A172 (cell line): ENCODE results near the gene PNPLA8. TPM values are rescaled to one million over a fixed set of nuclear protein-coding genes. Genes with fewer than 3 reads are reported as not detected.
"Not testable (repeated sequence)": the region's sequence is repeated elsewhere in the genome, so short reads cannot be mapped to it uniquely, and the experiment has no call there.

ENCODE experiments used
- DNase-seq: peaks from one replicate; pipeline ENCODE4 v3.0.0-alpha.2; 2015; ENCODE audit warnings: low spot score
- total RNA-seq: library from RNA; depleted of rRNA; stranded (reverse); fragments of >200 nt; shearing (Covaris generic); gene quantifications from 2 replicates; pipeline ENCODE4 v1.2.3, GENCODE V29; 2014

Gene PNPLA8
- total RNA-seq, 1 experiment from 2014 or later, result 40.7 TPM

DNA sequence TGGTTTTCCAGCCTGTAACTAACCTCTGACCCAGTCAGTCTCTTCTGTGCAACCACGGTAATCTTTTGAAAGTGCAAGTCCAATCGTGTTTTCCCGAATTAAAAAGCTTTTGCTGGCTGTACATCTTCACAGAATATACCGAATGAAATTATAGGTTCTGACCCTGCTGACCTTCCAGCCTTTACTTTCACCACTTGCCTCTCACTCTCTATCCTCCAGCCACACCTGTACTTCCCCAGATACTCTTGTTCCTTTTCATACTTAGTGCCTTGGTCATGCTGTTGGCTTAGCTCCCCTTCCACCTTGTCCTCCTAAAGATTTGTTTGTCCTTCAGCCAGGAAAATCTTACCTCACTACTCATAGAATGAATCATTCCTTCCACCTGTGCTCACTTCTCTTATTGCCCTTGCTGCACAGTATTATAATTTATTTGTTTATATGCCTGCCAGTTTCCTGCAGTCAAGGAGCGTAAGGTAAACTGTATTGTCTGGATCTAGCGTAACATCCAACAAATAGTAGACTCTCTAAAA lies 2.3 kb upstream of the PNPLA8 start:
- DNase-seq, result no peak

DNA sequence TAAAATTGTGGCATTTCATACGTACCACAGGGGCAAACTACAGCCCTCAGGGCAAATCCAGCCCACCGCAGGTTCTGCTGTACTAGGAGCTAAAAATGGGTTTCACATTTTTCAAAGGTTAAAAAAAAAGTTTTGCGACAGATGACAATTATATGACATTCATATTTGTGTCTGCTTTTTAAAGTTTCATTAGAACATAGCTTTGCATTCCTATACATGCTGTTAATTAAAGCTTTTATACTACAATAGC lies 758 bp upstream of the PNPLA8 start:
- no peak for DNase-seq

DNA sequence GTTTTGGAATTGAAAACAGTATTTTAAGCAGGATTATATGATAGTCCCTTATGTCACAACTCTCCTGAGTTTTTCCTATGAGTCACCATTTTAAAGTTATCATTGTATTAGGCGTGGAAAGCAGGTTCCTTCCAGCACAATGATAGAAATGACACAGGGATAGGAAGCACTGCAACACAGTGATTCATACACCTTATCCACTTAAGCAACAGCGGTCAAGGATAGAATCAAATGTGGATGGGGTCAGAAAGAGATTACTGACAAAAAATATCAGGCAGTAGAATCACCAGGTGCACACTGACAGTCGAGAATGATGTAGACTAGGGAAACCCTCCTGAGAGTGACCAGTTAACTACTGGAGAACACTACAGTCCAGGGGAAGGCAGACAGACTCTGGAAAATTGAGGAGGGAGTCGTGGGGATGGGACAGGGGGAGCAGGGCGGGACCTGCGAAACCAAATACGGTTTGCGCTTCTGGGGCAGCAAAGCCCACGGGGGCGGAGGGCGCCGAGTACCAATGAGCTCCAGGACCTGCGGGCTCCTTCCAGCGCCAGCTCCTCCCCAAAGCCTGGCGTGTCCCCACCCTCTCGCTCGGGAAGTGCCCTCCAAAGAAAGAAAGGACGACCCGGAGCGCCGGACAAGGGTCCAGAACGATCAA lies 479 bp downstream of the PNPLA8 start:
- peak; percentile 82 for DNase-seq

DNA sequence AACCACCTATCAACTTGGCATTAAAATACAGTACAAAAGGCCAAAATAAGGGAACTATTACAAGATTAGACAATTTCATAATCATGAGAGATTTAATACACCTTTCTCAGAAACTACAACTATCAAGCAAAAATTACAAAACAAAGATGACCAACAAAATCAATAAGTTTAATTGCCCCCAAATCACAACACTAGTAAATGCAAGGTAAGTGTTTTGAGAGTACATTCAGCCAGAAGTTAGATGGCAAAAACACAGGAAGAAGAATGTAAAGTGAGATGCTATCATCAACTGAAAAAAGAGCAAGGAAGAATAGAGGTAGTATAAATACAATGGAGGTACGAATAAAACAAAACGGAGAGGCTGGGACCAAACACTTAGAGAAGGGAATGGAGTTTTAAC lies 3.2 kb downstream of the PNPLA8 start:
- DNase-seq, result no peak

DNA sequence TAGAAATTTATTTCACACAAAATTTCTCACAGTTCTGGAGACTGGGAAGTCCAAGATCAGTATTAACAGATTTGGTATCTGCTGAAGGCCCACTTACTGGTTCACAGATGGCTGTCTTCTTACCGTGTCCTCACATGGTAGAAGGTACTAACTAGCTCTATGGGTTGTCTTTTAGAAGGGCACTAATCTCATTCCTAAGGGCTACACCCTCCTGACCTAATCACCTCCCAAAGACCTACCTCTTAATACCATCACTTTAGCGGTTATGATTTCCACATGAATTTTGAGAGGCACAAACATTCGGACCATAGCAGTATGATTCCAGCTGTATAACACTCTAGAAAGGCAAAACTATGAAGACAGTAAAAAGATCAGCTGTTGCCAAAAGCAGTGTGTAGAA lies 8.0 kb downstream of the PNPLA8 start:
- DNase-seq, result no peak

DNA sequence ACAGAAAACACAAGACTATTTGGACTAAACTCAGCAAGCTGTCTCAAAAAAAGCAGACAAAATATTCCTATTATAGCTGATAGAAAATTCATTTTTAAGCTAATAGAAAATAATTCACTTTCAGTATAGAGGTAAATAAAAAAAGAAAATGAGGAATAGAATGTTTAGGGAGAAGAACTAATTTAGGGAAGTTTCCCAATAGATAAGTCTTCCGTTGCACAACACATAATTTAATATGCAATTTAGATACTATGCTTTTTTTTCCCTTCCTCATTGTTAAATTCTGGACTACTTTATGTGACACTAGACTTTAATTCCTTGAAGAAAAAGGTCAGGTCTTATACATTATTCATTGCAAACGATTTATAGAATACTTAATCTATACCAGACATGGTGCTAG lies 10.3 kb downstream of the PNPLA8 start:
- DNase-seq, result no peak

DNA sequence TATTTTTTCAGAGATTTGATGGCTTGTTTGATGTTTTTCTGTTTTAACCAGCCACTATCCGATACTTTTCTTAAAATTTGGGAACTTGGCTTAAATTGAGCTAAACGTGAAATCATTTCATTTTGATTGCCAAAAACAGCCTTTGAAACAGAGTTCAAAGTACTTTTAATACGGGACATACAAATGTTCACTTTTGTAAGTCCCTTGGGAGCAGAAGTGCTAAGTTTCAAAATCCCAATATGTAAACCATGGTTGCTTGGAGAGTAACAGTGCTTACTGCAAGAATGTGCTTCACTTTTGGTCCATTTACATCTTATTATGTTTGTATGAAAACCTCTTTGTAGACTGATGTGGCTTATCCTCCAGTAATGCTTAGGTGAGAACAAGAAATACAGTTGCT lies 10.9 kb downstream of the PNPLA8 start:
- no peak for DNase-seq

DNA sequence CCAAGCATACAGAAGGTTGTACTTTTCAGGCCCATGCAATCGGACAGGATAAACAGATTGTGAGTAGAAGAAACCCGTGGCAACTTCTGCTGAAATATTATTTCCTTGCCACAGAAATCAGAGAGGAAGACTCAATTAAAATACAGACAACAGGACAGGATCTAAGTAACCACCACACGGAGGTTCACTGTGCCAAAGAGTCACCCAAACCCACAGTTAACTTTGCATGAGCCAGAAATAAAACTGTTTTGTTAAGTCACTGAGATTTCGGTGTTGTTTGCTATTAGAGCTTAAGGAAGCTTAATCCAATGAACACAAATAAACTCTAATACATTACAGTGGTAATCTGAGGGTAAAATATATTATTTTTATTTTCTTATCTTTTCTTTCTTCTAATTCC lies 14.0 kb downstream of the PNPLA8 start:
- no peak for DNase-seq

DNA sequence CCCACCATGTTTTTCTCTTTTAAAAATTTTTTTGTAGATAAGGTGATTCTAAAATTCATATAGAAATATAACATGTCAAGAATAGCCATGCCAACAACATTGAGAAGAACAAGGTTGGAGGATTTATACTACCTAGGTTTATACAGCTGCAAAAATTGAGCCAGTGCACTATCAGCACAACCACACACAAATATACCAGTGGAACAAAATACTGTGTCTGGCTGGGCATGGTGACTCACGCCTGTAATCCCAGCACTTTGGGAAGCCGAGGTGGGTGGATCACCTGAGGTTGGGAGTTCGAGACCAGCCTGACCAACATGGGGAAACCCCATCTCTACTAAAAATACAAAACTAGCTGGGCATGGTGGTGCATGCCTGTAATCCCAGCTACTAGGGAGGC lies 21.4 kb downstream of the PNPLA8 start:
- not testable (repeated sequence) for DNase-seq

DNA sequence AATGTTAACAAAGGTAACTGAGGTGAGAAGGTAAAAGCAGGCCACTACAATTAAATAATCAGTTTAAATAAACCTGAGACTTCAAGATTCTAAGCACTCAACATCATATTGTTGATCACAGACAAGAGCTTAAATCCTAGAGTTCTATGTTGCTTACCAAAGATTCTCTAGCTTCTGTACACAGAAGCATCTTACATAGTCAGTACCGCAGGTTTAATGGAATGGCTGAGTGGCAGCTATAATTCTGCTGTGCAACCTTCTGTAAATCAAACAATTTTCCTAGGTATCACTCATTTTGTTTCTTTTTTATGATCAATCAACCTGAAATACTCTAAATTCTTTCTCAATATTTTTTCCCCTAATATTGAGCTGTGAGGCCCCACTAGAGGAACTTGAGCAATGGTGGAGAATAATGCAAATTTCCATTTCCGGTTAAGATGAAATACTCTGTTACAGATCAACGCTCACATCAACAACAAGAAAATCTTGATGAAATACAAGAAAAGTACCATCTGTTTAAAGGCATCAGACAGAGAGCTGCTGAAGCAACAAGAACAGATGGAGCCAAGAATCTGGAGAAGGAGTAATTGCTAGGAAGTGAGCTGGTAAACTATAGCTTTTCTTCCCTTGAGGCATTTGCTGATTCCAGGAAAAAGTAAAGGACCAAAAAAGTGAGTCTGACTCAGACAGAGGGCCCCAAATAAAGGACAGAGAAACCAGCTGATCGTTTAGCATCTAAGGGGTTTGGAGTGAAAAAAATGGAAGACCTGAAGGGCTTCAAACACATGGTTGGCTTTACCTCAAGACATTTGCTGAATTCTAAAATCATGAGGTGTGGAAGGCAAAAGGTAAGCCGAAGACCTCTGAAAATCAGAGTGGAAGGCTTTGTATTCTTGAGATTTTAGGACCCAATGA lies 22.6 kb downstream of the PNPLA8 start:
- no peak for DNase-seq

DNA sequence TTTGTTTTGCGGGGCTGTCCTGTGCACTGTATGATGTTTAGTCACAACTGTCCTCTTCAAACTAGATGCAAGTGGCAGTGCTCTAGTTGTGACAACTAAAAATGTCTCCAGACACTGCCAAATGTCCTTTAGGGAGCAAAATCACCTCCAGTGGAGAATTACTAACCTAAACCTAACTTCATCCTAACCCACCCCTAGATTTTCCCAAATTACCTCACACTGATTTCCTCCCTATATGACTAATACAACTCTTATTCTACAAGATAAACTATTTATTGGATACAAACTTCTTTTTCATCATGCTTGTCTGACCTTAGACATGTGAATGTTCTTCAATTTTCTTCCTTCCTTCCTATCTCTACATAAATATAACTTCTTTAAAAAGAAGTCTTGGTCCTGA lies 26.4 kb downstream of the PNPLA8 start:
- no peak for DNase-seq

DNA sequence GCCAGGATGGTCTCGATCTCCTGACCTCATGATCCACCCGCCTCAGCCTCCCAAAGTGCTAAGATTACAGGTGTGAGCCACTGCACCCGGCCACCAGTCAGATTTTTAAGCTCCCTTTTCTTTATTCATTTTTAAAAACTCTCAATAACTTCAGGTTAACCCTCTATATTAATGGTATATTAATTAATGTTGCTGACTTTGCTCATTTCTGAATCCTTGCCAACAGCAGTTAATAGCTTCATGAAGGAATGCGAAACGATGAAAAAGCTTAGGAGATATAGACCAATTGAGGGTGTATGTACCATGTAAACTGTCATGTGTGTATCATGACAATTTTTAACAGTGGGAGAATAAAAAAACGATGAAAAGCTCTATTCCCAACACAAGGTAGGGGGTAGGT lies 27.5 kb downstream of the PNPLA8 start:
- no peak for DNase-seq

DNA sequence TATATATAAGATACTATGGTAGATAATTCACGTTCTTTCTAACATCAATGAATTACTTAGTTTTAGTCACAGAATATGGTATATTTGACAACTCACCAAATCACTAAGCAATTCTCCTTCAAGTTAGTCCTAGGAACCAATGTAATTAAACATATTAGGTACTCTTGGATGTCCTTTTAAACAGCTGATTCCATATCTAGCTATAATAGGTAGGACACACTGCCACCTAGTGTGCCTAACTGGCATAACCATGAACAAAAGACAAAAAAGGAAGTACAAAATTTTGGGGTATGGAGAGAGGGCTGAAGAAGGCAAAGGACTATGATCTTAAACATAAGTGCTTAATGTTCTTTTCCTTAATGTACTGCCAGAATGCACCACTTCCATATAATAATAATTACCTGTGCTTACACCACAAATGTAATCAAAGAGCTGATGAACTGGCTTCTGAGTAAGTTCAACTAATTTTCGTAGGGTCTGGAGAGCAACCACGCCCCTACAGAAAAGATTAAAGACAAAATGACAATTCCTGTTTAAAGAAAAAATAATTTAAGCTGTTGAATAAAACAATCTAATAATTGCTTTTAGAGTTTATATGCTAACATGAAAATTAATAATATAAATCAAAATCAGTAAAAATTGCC lies 28.7 kb downstream of the PNPLA8 start:
- peak; percentile 32 for DNase-seq

DNA sequence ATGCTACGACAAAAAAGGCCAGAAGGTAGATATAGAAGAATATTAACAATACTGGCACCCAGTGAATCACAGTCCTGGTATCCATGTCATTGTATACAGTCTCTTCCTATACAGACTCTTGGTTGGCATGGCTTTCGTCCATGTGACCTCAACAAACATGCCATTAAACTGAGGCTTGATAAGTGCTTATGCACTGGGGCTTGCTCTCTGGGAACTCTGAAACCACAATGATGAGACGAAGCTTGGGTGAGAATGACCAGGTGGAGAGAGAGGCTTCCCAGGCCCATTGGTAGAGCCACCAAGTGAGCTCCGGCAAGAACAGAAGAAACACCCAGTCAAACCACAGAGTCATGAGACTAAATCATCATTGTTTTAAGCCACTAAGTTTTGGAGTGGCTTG lies 33.2 kb downstream of the PNPLA8 start:
- no peak for DNase-seq

DNA sequence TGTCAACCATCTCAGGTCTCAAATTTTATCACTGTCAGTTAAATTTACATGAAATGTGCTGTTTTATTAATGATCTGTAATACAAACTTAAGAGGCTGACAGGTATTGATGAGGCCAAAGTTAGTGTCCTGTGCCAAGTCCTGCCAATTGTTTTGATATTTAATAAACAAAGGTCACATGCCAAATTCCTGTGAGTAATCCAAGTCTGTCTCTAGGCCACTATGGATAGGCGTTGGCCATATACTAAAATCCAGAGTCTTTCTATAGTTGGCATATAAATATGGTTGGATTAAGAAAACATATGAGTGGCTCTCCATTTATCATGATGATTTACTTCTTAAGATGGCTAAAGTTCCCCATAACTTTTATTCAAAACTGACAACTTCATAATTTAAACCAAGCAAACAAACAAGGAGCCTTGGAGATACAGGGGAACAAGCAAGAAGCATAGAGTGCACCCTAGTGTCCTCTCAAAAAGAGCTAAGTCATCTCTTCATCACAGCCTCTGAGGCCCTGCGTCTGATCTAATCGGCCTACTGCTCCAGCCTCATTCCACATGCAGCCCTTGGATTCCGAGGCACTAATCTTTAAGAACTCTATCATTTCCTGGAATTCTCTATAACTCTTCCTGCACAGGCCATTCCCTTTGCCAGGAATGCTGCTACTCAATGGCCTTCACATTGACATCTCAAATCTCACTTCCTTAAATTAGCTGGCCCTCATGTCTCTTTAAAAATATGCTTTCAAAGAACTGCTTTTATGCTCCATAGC lies 37.0 kb downstream of the PNPLA8 start:
- no peak for DNase-seq

DNA sequence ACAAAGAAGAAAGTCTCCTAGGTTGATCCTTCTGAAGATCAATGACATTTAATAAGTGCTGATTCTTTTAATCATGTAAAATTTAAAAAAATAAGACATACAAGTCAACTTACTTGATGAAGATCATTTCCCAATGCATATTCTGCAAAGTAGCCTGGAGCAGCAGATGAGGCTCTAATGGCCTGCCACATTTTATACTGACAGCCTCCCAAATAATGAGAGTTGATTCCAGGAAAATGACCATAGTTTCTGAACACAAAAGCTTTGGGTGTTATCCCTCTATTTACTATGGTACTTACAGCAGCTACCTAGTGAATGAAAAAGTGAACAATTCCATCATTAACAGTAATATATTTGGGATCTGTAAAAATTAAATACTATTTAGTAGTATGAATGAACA lies 38.3 kb downstream of the PNPLA8 start:
- DNase-seq, result no peak

DNA sequence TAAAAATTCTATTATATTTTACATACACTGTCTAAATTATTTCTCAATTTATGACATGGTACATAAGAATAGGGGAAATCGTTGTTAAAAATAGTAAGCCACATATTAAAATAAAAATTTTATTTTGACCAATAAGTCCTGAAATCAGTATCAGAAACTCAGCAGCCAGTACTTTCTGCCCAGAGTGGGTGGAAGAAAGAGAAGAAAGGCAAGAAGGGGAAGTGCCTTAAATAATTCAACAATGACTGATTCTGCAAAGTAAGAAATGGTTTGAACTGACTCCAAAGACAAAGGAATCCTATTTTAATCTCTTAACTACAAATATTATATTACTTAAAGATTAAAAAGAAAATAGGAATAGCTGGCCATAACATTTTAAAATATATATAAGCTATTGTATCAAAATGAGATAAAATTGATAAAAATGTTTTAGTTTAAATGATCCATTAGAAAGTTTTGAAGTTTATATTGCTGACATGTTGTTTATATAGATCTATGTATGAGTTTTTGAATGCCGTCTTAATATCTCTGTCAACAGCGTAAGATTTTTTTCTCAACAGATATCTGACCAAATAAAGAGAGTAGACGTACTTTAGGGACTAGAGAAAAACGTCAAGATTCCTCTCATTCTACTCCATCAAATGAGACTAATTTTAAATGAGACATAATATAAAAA lies 39.5 kb downstream of the PNPLA8 start:
- no peak for DNase-seq

DNA sequence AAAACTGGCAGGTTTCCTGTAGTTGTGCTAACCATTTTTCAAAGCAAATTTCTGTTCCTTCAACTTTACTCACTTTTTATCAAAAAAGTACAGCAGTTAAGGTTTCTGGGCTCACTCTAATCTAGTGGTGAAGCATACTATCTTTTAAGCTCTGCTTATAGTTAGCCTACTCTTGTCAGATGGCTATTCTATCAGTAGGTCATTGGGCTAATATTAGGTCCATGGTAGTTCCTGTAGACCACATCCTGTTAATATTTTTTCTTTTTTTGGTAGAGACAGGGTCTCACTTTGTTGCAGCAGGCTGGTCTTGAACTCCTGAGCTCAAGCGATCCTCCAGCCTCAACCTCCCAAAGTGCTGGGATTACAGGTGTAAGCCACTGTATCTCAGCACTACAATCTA lies 41.8 kb downstream of the PNPLA8 start:
- DNase-seq, result no peak

DNA sequence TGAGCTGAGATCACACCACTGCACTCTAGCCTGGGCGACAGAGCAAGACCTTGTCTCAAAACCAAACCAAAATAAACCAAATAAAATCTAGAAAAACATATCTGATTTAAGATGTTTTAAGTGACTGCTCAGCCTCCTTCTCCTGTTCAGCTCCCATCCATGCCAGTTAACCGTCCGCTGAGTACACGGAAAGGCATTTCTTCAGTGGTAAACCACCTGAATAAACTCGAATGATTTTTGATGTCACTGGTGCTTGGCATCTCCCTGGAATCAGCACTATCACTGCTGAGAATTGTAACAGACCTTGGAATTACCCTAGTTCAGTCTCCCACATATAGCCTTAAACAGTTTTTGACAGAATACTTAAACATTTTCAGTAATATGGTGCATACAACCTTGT lies 45.6 kb downstream of the PNPLA8 start:
- DNase-seq, result no peak

DNA sequence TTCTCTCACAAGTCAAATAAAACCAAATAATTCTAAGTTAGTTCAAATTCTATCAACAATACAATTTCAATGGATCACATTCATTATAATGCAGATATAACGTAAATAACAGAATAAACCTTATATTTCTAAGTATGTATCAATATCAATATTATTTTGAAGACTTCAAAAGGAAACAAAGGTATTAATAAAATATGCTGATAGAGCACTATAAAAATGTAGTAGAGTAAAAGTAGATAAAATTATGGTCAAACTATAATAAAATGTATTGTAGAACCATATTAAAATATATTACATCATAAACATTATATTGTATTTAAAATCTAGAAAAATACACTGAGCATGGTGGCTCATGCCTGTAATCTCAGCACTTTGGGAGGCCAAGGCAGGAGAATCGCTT lies 46.2 kb downstream of the PNPLA8 start:
- no peak for DNase-seq

DNA sequence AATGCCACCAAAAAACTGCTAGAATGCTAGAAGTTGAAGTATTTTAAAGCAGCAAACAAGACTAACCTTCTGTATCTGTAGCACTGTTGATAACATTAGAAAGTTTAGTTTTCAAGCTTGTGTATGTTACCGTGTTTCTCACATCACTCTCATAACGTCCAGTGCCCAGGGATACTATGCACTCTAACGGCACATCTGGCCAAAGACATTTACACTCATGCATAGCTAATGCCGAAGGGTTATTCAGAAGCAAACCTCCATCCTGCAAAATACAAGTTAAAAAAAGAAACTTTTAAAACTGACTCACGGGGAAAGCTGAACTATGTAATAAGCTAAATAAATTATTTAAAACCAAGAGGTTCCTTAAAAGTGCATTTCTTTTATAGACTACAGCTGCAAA lies 46.8 kb downstream of the PNPLA8 start:
- no peak for DNase-seq

DNA sequence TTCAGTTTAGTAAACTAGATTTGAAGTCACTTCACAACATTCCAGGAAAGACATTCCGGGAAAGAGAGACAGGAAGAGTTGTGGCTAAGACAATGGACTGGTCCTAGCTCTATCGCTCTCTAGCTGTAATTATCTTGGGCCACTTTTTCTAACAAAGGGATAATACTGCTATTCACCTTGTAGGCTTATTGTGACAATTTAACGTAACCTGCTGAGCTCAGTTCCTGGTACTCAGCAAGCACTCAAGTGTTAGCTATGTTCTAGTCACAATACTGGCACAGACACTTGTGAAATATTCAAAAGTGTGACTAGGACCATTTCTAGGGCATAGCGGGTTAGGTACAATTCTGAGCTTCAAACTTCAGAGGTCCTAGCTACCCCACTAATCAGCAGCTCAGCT lies 57.7 kb downstream of the PNPLA8 start:
- no peak for DNase-seq
